Adipose tissue (tissue), 3 donors: Measurements from ENCODE around the gene LGR6. TPM values are rescaled to one million over a fixed set of nuclear protein-coding genes. Genes with fewer than 3 reads are reported as not detected.

Source experiments
- H3K27ac ChIP-seq: one replicate; pipeline ENCODE4 v1.5.1; 2013; ENCODE audit warnings: low read depth, low read length
- WGBS, 3 donors: extraction: QIAGEN DNeasy Blood & Tissue Kit; methylation state at CpG; one replicate each; pipeline ENCODE4 v1.1.7; 2013; 5-methylcytosine and 5-hydroxymethylcytosine counted together
- polyA plus RNA-seq, 3 donors: library from polyadenylated mRNA; stranded (reverse); fragments of 200-250 nt; gene quantifications; one replicate each; pipeline ENCODE4 v1.2.3, GENCODE V29; 2013
- donor health status: healthy with polysubstance abuse.
- donor health status: Bipolar disorder and iron deficiency.
- donor health status: healthy.

Gene LGR6
- polyA plus RNA-seq, 3 donors = 0.05 to 1.0 (median 0.28) TPM

DNA sequence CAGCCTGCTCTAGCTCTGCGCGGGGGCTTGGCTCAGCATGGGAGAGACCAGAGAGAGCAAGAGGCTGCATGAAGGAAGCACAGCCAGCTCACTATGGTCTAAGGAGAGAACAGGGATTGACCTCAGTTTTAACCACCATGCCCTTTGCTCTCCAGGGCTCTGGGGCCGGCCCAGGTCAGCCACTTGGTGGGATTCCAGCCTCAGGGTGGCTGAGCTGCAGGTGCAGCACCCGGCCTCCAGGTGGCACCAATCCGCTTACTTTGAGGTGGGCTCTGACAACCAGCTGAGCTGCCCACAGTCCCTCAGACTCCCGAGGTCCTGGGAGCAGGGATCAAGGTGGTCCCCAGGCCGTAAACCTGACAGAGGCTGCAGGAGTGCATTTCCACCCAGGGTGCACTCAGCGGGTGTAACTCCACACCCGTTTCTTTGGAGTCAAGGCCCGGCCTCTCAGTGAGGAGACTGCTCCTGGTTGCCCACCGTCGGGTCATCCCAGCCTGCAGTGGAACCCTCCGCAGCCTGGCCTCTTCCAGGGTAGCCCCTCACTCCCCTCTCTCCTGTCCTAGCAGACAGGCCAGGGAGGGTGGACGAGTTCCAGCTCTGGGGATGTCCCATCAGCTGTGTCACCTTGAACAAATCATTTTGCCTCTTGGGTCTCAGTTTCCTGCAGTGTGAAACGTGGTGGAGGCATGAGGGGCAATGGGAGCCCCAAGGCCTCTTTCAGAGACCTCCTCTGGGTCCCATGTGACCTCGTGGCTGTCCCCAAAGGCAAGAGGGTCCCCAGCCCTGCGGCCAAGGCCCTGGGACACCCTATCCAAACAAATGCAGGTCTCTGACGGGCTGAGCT, 607 bp upstream of the LGR6 start:
- 25 to 30% (median 28%) methylated on average over 18 of the region's 18 CpGs for WGBS, 3 donors
- H3K27ac ChIP-seq = no peak overlapping the region

DNA sequence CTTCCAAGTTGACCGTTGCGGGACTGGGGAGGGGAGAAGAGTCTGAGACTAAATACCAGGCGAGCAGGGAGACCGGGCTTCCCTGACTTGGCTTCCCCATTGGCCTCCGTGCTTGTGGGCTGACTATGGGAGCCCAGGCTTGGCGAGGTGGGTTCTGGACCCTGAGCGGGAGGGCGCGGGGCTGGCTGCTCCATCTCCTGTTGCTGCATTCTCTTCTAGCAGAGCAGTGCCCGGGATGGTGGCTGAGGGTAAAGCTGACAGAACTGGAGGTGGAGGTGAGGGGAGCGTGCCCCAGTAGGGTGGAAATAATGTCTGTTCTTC, 689 bp downstream of the LGR6 start:
- H3K27ac ChIP-seq = no peak overlapping the region
- 42 to 51% (median 51%) methylated on average over 10 to 11 of the region's 11 CpGs for WGBS, 3 donors

DNA sequence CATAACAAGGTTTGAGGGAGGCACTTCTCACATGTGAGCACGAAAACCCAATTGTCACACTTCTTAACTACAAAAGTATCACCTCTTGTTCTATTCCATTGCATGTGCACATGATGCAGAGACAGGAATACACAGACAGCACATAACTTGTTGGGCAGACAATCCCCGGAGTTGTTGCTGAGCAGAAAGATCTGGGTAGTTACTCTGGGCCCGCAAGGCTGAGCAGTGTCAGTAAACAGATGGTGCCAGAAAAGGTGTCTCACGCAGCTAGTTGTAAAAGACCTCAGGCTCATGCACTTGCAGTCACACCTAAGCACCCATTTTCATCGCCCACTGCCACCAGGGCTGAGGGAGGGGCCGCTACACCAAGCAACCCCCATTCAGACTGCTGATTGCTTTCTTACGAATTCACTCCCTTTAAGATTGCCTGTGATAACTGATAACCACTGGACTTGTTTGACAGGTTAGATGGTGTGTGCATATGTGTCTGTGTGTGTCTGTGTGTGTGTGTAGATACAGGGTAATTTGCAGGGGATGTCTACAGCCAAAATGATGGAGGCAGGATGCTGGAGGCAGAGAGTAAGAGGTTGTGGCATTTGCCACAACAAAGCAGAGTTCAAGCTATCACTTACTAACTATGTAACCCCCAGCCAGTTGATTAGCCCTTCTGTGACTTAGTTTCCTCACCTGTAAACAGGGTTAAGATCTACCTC, 4.2 kb downstream of the LGR6 start:
- 64 to 85% (median 81%) methylated on average over 7 of the region's 7 CpGs for WGBS, 3 donors
- H3K27ac ChIP-seq = no peak overlapping the region

DNA sequence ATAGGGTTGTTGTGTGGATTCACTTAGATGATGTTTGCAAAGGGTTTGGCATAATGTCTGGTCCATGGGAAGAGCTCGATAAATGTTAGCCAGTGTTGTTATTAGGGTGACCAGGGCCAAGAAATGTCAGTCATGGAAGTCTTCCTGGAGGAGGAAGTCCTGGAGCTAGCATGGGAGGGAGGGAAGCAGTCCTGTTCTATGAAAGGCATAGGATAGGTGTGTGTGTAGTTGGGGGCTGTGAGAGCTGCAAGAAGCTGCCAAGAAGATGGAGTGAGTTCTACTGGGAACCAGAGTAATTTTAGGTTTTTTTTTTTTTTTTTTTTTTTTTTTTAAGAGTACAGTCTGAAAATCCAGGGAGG, 4.7 kb downstream of the LGR6 start:
- no peak overlapping the region for H3K27ac ChIP-seq
- 56 to 85% (median 85%) methylated on average over 1 of the region's 1 CpG for WGBS, 3 donors

DNA sequence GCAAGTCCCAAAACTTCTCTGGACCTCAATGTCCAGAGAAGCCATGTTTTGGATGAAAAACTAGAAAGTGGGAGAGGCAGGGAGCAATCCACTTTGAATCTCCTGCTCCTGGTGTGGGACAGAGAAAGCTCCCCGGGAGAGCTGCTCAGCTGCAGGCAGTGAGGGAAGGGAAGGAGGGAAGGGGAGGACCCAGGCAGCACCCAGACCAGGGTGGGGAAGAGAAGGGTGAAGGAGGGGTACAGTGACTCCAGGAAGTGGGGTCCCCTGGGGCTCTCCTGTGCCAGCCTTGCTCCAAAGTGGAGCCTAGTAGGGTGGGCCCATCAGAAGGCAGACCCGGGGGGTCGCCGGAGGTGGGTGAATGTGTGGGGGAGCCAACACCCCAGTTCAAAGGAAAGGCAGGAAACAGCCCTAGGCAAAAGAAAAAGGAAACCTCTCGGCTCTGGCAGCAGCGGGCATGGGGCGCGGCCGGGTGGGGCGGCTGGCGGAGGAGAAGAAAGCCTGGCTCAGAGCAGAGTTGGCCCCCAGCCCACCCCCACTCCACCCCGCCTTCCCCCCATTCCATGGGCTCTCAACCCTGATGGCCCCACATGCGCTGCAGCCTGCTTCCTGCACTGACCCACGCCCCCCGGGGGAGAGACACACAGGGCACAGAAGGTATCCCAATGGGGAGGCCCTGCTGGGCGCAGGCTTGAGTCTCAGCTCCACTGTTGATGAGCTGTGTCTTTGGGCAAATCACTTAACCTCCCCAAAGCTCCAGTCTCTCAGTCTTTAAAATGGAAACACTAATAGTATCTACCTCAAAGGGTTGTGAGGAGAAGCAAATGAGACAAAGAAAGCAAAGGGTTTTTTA, 5.7 kb downstream of the LGR6 start:
- 30 to 62% (median 35%) methylated on average over 15 to 16 of the region's 16 CpGs for WGBS, 3 donors
- no peak overlapping the region for H3K27ac ChIP-seq

DNA sequence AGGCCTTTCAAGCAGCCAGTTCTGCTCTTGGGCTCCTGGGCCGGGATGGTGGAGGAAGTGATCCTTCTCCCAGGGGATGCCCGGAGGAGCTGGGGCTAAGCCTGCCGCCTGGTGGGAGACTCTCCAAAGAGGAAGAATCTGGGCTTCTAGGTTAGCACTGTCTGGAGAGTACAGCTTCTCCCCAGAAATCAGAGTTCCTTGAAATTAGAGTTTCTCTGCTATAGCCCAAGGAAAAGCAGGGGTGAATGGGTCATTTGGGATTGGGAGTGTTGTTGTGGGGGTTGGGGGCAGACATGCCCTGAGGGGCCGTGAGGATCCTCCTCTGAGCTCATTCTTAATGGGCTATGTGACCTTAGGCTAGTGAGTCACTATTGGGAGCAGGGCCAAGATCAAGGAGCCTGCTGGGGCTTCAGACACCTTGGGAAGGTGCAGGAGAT, 6.5 kb downstream of the LGR6 start:
- H3K27ac ChIP-seq = no peak overlapping the region
- WGBS, 3 donors = 57 to 75% (median 63%) methylated on average over 4 of the region's 4 CpGs

DNA sequence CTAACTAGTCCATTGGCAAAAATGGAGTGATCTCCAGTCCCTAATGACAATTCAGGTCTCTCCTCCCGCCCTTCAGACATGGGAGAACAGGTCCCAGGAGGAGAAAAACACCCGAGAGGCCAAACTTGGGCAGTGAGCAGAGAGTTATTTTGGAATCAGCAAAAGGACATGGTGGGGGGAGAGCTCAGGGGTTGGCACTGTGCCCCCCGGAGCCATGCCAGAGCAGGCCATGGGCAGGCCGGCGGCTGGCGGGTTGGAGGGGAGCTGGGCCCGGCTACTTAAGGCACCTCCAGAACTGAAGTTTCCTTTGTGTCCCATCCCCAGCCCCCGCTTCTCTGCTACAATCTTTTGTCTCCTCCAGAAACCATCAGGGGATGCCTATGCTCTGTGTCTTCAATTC, 7.1 kb downstream of the LGR6 start:
- 83 to 84% (median 84%) methylated on average over 8 of the region's 8 CpGs for WGBS, 3 donors
- no peak overlapping the region for H3K27ac ChIP-seq

DNA sequence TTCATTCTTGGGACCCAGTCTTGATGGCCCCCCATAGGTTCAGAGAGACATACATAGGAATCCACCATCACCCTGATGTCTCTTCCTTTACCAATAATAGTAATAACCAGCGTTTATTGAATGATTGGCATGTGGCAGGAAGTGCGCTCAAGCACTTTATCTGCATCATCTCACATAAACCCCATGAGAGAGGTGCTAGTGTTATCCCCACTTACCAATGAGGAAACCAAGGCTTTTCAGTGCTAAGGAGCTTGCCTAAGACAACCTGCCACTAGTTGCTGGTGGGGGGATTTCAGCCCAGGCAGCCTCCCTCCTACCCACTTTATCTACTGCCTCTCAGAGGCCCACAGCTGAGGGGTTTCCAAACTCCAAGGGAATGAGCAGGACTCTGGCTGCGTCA, 7.7 kb downstream of the LGR6 start:
- 42 to 80% (median 56%) methylated on average over 3 of the region's 3 CpGs for WGBS, 3 donors

DNA sequence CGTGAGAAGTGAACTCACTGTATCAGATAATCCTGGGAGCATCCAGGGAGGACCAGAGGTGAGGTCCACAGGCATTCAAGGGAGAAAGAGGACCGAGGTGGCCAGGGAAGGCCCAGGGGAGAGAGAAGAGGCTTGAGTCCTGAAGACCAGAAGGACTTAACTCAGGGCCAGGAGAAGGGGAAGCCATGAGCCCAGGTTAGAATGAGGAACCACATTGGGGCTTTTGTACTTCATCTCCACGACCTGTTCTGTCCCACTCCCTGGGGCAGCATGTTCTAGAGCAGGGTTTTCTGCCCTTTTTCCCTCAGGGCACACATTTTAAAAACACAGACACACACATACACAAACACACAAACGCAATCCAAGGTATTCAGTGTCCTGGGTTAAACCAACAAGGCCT, 8.4 kb downstream of the LGR6 start:
- H3K27ac ChIP-seq = no peak overlapping the region
- 54 to 65% (median 58%) methylated on average over 4 of the region's 4 CpGs for WGBS, 3 donors

More for the DNA sequence above, 7.7 kb downstream of the LGR6 start:
- no peak overlapping the region for H3K27ac ChIP-seq

DNA sequence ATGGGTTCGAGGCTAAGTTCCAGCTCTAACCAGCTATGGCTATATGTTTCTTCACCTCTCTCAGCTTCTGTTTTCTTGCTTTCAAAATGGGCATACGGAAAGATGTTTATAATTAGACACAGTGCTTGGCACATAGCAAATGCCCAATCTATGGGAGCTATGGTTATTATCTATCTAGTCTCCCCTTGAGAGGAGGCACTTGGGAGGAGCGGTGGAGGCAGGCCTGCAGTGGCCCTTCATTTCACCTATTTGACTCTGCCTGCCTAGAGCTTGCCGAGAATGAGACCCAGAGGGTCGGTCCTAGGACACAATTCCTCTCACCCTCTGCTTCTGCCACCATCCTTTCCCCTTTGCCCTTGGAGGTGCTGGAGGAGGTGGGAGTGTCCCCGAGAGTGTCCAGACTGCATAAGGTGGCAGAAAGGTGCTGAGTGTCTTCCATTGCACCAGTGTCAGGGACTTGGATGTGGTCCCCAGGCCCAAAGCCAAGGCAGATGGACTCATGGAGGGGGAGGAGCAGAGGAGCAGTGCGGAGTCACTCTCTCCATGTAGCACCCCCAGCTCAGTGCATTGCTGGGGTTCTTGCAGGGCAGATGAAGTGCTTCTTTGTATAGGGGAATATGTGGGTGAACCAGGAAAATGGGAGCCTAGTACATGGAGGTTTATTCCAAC, 9.0 kb downstream of the LGR6 start:
- WGBS, 3 donors = 85 to 91% (median 86%) methylated on average over 7 of the region's 7 CpGs
- H3K27ac ChIP-seq = no peak overlapping the region

DNA sequence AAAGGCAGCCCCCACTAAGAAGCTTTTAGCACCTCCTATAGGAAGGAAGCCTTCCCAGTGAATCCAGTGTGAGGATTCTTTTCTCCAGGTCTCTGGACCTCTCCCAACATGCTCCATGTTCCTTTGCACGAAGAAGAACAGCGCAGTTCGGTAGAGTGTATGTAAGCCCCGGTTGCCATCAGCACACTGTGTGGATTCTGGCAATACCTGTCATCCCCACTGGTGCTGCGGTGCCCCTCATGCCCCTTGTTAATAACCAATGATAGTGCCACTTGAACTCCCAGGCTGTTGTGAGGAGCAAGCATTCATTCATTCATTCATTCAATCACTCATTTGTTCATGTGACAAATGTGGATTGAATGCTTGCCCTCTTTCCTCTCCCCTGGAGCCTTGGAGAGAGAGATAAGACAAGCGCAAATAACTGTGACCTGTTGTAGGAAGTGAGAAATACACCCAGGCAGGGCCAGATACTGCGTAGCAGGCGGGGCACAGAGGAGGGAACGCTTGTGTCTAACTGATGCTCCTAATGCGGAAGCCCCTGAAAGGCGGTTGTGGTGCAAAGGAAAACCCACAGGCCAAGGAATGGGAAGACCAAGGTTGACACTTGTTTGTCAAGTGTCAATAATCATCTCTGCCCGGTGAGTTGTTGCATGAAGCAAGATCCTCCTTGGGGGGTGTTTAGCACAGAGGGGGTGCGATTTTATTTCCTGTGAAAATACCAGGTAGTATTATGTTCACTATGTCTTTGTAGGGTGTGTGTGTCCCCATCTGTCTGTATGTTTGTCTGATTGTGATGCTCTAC, 9.8 kb downstream of the LGR6 start:
- H3K27ac ChIP-seq = no peak overlapping the region
- 65 to 71% (median 65%) methylated on average over 13 of the region's 13 CpGs for WGBS, 3 donors

DNA sequence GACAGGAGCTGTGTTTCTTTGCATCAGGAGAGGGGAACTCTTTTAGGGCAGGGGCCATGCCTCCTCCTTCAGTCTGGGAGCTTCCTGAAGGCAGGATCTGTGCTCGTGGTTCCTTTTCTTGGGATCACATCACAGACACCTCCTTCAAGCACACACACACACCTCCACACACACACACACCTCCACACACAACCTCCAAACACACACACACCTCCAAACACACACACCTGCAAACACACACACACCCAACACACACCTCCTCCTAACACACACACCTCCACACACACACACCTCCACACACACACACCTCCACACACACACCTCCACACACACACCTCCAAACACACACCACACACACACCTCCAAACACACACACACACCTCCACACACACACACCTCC, 10.5 kb downstream of the LGR6 start:
- no peak overlapping the region for H3K27ac ChIP-seq
- 31 to 47% (median 46%) methylated on average over 1 of the region's 1 CpG for whole genome bisulfite sequencing, 3 donors

DNA sequence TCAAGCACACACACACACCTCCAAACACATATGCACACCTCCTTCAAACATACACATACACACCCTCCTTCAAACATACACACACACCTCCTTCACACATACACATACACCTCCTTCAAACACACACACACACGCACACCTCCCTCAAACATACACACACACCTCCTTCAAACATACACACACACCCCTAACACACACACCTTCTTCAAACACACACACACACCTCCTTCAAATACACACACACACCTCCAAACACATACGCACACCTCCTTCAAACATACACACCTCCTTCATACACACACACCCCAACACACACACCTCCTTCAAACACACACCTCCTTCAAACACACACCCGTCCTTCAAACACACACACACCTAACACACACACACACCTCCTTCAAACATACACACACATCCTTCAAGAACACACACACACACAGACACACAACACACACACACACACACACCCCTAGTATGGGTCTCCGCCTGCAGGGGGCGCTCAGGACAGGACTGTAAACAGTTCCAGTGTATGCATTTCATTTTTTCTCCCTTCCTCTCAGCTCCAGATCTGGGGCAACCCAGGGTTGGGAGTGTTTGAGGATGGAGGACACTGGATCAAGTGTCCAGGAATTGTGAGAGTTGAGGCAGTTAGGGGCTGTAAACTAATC, 12.1 kb downstream of the LGR6 start:
- 55 to 79% (median 56%) methylated on average over 5 of the region's 5 CpGs for WGBS, 3 donors
- H3K27ac ChIP-seq = no peak overlapping the region

DNA sequence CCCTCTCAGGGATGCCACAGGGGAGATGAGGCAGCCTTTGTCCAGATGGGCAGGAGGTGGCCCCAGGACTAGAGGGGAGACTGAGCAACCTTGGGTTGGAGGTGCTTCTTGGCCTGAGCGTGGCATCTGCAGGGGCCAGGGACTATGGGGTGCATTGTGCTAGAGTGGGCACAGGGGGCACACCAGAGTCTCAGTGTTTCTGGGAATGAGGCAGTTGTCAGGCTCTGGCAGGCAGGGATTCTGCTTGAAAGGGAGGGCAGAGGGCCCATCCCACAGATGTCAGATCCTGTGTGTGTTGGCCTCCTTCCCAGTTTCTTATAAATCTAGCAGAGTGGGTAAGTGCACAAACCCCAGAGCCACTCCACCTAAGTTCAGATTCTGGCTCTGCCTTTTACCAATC, 13.7 kb downstream of the LGR6 start:
- H3K27ac ChIP-seq = no peak overlapping the region
- WGBS, 3 donors = 33 to 54% (median 33%) methylated on average over 1 of the region's 1 CpG

DNA sequence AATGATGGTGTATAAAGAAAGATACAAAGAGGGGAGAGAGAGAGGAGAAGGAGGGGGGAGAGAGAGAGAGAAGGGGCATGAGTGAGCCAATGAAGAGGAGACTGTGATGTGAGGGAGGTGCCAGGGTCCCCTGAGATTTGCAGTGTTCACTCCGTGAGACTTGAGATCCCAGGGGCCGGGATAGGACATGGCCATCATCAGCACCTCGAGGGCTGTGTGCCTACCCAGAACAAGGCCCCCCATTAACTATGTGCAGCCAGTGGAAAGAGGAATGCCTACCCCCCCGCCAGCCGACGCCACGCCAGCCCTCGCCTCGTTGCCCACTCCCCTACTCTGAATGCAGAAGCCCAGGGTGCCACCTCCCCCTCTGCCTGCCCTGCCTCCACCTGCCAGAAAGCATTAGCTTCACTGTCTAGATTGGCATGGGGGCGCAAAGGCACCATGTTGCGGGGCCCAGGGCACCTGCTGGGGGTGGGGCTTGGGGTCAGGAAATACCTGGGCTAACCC, 14.8 kb downstream of the LGR6 start:
- 75 to 84% (median 79%) methylated on average over 11 of the region's 11 CpGs for WGBS, 3 donors

DNA sequence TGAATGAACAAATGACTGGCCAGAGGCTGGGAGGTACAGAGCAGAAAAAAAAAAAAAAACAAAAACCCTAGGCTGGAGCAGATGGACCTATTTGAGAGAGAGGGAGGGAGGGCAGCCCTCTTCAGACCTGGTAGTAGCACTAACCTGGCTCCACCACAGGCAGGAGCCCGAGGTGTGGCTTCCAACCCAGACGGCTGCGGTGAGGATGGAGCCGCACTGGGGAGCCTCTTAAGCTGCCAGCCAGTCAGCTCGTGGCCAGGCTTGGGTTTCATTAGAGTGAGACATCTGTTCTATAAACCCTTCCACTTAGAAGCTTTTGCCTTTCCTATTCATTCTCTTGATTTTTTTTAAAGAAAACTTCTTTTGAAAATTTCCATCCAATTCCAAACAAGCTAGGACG, 16.8 kb downstream of the LGR6 start:
- no peak overlapping the region for H3K27ac ChIP-seq
- WGBS, 3 donors = 30 to 47% (median 32%) methylated on average over 6 of the region's 6 CpGs

More for the DNA sequence above, 14.8 kb downstream of the LGR6 start:
- H3K27ac ChIP-seq = no peak overlapping the region

DNA sequence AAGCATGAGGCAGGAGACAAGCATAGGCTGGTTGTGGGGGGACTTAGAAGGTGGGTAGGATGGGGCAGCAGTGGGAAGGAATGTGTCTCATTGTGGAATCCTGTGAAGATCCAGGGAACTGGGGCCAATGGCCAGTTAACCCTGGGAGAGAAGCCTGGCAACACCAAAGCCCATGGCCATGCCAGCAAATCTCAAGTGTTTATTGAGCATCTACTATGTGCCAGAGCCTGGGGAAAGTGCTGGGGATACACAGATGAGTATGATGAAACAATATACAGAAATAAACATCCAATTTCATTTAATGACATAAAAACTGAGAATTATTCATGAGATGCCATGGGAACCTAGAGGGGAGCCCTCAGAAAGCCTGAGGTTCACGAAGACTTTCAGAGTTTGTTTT, 17.4 kb downstream of the LGR6 start:
- 85 to 100% (median 95%) methylated on average over 1 of the region's 1 CpG for WGBS, 3 donors

More for the DNA sequence above, 17.4 kb downstream of the LGR6 start:
- no peak overlapping the region for H3K27ac ChIP-seq
